GM18526 (cell line): ENCODE data around the gene NR5A2.

Experiments used
- POLR2A ChIP-seq: IDR thresholded peaks from 3 replicates; pipeline ENCODE4 v1.6.1; 2011; ENCODE audit not compliant: insufficient read length; ENCODE audit errors: extremely low read depth

NR5A2 gene

GRCh38 chr1:200081151-200081968, 53.9 kb downstream of the NR5A2 start:
- no peak for TF ChIP-seq POLR2A

- no peak for TF ChIP-seq POLR2A
Observed at GRCh38 chr1:200081969-200082245, 54.4 kb downstream of the NR5A2 start.

DNA sequence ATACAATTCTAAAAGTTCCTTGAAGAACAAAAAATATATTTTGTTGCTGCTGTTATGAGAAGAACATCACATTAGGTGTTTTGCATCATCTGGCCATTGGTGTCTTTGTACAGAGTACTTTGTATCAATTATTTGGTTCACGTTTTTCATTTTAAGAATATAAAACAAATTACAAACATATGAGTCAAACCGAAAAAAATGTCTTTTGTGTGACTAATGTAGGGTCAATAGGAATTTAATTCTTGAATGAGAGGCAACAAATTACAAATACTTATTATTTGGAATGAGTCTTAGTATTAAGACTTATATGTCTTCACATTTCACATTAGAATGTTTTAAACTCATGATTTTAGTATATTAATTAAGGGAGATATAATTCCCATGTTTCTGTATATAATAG, 54.8 kb downstream of the NR5A2 start:
- TF ChIP-seq POLR2A, result no peak

DNA sequence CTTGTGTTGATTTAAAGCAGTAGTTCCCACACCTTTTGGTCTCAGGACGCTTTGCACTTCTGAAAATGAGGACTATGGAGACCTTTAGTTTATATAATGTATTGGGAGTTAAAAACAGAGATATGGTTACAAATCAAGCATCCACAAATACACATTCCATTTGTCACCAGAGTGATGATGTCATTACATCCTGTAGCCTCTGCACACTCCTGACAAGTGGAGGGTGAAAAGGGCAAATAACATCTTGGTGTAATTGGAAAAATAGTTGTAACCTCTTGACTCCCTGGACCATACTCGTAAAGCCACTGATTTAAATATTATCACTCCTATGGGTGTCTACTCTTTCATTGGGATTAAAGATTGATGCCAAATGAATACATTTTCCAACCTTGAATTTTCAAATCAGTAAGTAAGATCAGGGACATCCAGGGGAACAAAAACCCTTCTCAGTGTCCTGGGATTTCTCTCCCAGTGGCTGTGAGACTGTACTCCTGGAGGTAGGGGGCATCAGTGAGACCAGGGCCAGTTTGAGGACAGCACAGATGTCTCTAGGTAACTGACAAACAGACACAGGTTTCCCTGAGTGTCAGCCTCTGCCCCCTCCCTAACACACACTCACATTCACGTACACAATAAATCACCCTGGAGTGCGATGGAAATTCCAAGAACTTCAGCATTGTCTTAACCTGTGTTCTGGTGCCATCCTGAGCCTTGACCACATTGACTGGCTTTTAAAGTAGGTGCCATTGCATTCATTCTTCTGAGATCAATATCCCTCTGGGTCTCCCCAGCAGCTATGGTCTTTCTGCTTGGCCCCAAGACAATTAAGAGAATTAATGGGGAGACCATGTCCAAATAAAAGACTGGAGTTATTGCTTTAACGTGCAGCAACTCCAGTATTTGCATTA, 63.0 kb downstream of the NR5A2 start:
- no peak for TF ChIP-seq POLR2A

DNA sequence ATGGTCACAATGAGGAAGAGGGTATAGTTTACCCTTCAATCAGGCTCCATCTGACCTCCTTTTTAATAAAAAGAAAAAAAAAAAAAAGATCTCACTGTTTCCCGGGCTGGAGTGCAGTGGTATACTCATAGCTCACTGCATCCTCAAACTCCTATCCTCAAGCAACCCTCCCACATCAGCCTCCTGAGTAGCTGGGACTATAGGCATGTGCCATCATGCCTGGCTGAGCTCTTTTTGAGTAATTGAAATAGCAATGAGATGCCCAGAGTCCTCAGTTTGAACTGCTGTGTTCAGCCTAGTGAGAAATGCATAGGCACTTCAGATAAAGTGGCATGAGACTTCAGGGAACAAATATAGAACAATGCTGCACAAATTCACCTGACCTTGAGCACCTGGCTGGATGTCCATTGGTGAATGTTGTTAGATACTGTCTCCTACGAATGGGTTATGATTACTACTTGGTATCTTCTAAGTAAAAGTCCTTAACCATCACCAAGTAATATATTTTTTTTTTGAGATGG, 67.6 kb downstream of the NR5A2 start:
- TF ChIP-seq POLR2A, result no peak

- TF ChIP-seq POLR2A, result no peak
Observed at GRCh38 chr1:200096774-200097173, 69.3 kb downstream of the NR5A2 start.

GRCh38 chr1:200099040-200099439, 71.5 kb downstream of the NR5A2 start:
- TF ChIP-seq POLR2A, result no peak

DNA sequence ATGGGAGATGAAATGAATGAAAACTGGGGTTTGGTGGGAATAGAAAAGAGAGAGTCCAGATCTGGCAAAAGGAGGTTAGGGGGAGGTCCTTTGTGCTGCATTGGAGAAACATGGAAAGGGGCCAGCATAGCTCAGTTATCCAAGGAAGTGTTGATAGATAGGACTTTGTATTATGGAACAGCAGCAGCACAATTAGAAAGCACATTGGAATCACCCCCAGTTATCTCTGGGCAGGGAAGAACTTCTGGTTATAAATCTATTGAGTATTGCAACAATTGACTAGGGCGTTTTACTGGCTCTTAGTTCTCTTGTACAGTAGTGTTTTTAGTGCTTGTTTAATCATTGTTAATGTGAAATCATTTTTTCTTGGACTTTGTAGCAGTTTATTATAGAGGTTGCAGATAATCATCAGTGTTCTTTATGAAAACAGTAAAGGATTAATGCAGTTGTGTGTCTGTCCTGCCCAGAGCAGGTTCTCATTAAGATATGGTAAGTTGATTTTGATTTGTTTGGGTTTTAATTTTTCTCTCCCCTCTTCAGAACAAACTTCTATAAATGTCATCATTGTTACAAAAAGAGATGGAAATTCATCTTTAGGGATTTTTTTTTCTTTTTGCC, 76.6 kb downstream of the NR5A2 start:
- no peak for TF ChIP-seq POLR2A

DNA sequence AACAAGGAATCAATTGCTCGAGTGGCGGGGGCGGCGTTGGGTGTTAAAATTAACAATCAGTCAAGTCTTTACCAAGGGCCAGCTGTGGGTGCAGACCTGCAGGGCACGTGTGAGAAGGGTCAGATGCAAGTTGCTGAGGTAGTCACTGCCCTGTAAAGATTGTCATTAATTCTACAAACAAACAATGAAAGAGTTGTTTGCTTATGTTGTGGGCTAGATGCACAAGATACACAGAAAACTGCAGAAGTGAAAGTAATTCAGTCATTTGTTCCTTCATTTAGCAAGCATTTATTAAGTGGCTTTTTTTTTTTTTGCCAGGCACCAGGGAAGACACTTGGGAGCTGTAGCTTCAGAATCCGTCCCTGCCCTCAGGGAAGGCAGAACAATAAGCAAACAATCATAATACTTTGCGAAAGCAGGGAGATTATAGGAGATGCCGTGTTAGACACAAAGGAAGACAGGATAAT, 79.5 kb downstream of the NR5A2 start:
- TF ChIP-seq POLR2A, result no peak

- TF ChIP-seq POLR2A, result no peak
Observed at GRCh38 chr1:200108659-200109058, 81.1 kb downstream of the NR5A2 start.

GRCh38 chr1:200112290-200112689, 84.8 kb downstream of the NR5A2 start:
- no peak for TF ChIP-seq POLR2A

DNA sequence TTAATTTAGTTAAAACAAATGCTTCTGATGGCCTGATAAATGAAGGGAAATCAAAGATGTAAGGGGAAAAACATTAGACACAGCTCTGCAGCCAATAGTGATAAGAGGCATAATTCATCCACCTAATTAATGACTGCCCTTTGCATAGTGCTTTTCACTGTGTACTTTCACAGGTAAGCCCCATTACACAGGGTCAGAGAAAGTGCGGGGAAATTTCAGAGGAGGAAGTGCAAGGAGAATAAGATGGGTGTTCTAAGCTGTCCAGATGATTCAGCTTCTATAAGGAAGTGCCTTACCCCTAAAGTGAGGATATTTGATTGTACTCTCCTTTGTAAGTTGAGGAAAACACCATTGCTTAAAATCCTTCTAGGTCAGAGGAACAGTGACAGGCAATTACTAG, 88.0 kb downstream of the NR5A2 start:
- no peak for TF ChIP-seq POLR2A

DNA sequence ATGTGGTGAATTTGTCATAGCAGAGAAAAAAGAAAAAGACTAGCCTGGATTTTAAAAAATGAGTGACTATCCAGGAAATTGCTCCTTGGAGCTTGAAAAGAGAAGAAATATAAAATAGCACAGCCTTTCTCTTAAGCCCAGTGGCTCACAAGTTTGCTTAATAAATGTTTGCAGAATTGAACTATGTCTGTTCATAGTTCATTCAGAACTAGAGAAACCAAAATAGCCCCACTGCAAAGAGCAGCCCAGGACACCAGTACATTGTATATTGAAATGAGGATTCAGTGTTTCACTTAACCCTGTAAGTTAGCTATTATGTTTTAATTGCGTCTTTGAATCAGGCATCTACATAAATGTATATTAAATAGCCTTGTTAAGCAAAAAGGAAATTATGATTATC, 88.8 kb downstream of the NR5A2 start:
- no peak for TF ChIP-seq POLR2A

- TF ChIP-seq POLR2A, result no peak
Observed at GRCh38 chr1:200118779-200119505, 91.4 kb downstream of the NR5A2 start.

GRCh38 chr1:200121421-200121820, 93.9 kb downstream of the NR5A2 start:
- TF ChIP-seq POLR2A, result no peak
